Fibroblast of mammary gland (primary cell): ENCODE measurements around the gene POLR3B.

Source experiments
- DNase-seq: peaks from one replicate; pipeline ENCODE4 v3.0.0-alpha.2; 2010; ENCODE audit warnings: low read depth
- H3K4me3 ChIP-seq: 2 replicates; pipeline ENCODE4 v1.5.1; 2011; ENCODE audit warnings: low read depth, mild to moderate bottlenecking, low read length, moderate library complexity; ENCODE audit not compliant: control insufficient read depth
- CTCF ChIP-seq: conservative IDR thresholded peaks from 2 replicates; pipeline ENCODE4 v1.5.1; 2011; ENCODE audit warnings: low read depth, low read length, inconsistent platforms; ENCODE audit not compliant: control insufficient read depth, insufficient read depth

POLR3B gene

GRCh38 chr12:106519607-106520021, 162.1 kb downstream of the POLR3B start:
- no peak overlapping the region for H3K4me3 ChIP-seq
- TF ChIP-seq CTCF, result no peak

GRCh38 chr12:106521901-106522300, 164.4 kb downstream of the POLR3B start:
- no peak for DNase-seq
- no peak for TF ChIP-seq CTCF
- no peak overlapping the region for H3K4me3 ChIP-seq

More at GRCh38 chr12:106519607-106520021, 162.1 kb downstream of the POLR3B start:
- DNase-seq, result no peak

GRCh38 chr12:106522708-106523107, 165.2 kb downstream of the POLR3B start:
- no peak overlapping the region for H3K4me3 ChIP-seq
- DNase-seq, result no peak
- TF ChIP-seq CTCF, result no peak

- no peak for TF ChIP-seq CTCF
- DNase-seq, result no peak
- no peak overlapping the region for H3K4me3 ChIP-seq
Measured at GRCh38 chr12:106527356-106527755, 169.8 kb downstream of the POLR3B start.

GRCh38 chr12:106541201-106541600, 183.7 kb downstream of the POLR3B start:
- H3K4me3 ChIP-seq, result no peak overlapping the region
- no peak for TF ChIP-seq CTCF

GRCh38 chr12:106551410-106551809, 193.9 kb downstream of the POLR3B start:
- no peak for DNase-seq
- no peak overlapping the region for H3K4me3 ChIP-seq
- no peak for TF ChIP-seq CTCF

More at GRCh38 chr12:106541201-106541600, 183.7 kb downstream of the POLR3B start:
- DNase-seq, result no peak

GRCh38 chr12:106552228-106552627, 194.7 kb downstream of the POLR3B start:
- no peak for DNase-seq
- TF ChIP-seq CTCF, result no peak

More at GRCh38 chr12:106552228-106552627, 194.7 kb downstream of the POLR3B start:
- no peak overlapping the region for H3K4me3 ChIP-seq
